Measurements from ENCODE around the gene MSI1.

GRCh38 chr12:120350576-120351350, 18.2 kb downstream of the MSI1 start:
- TF ChIP-seq POLR2A (IDR thresholded peaks at IDR 0.05) (no peak), CTCF (IDR thresholded peaks at IDR 0.05 in 4 of 5, conservative IDR thresholded peaks at IDR 0.05 in 1 of 5) (no peak)

Measured in gastrocnemius medialis (tissue), 4 donors.